ENCODE measurements around the gene NTN1. TPM values are rescaled to one million over a fixed set of nuclear protein-coding genes. Genes with fewer than 3 reads are reported as not detected.

NTN1 gene
- polyA plus RNA-seq, 1 donor: 3.3 TPM

DNA sequence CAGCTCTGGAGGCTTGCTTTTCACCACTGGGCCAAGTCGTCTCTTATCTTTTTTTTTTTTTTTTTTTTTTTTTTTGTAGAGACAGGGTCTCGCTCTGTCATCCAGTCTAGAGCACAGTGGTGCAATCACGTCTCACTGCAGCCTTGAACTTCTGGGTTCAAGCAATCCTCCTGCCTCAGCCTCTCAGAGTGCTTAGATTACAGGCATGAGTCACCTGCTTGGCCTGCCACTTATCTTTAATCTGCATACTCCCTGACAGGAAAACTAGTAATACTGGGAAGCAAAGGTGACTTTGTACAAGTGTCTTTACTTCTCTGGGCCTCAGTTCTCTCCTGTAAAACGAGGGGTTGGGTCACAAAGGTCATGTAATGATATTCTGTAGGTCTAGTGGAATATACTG is 15.0 kb downstream of the NTN1 start:
- DNase-seq: no peak

DNA sequence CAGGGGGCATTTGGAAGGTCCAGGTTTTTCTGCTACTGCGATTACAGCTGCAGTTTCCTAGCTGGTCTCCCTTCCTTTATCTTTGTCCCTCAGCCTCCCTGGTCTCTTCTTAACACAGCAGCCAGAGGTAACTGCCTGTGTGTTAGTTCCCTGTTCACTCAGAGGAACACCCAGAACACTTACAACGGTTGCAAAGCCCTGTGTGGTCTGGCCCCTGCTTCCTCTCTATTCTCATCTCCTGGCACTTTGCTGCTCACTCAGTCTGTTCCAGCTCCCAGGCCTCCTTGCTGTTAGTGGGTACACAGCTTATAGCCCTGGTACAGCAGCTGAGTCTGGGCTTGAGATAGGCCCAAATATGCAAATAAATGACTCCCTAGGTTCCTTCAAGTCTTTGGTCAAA is 16.4 kb downstream of the NTN1 start:
- no peak for DNase-seq

DNA sequence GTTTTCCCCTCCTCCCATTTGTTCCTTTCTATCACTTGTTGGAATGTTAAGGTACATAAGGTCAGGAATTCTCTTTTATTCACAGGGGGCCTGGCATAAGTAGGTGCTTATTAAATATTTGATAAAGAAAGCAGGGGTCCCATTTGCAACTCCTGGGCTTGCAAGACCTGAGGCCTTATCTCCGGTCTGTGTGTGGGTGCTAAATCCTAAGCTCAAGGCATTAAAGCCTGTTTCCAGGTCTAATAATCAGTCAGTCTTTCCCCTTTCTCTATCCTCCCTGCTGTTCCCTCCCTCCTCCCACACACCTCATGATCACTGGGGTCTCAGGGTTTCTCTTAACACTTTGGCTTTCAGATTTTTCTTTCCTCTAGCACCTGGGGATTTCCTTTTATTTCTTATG is 17.1 kb downstream of the NTN1 start:
- no peak for DNase-seq

DNA sequence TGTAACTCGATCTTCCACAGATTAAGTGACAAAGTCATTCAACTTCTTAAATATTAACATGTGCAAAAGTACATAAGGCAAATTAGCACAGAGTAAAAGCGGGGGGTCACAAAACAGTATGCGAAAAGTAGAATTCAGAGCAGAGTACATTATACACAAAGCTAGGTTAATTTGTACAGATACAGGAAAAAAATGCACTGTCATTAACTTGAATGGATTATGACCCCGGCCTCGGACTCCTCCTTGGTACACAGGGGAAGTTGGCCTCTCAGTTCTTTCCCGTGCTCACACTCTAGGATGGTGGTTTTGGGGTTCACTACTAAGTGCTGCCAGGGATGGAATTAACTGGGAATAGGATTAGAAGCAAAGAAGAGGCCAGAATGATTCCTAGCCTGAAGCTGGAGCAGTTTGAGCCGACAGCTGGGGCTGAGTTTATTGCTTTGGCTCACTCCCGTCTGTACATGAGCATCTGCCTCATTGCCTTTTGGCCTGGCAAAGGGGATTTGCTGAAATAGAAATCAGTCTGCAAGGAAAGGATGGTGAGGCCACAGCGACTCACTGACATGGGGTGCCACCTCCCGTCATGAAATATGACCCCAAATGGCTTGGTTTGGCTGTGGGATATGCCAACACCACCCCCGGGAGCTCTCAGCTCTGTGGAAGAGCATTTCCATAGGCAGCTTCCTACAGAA is 23.6 kb downstream of the NTN1 start:
- DNase-seq: no peak

DNA sequence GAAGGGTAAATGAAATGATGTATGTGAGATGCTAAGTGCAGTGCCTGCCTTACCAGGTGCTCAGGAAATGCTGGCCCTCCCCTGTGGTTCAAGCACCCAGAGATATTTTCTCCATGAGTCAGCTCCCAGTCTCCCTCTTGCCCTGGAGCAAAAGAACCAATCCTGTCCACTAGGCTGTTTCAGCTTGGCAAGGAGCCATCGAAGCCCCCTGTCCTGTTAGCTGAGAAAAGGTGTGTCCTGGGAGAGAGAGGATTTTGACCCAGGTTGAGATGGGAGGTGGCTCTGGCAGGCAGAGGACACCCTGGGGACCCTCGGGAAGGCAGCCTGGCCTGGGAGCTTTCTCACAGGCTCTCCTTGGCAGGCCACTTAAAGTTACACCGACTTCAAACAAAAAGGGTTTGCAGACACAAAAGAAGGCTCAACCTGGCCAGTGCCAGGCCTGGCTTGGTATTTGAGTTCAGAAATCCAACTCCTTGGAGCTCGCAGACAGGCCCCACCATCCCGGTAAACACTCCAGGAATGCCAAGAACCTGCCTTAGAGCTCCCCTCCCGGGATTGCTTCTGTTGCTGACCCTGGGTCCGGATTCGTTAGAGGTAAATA is 29.6 kb downstream of the NTN1 start:
- no peak for DNase-seq

DNA sequence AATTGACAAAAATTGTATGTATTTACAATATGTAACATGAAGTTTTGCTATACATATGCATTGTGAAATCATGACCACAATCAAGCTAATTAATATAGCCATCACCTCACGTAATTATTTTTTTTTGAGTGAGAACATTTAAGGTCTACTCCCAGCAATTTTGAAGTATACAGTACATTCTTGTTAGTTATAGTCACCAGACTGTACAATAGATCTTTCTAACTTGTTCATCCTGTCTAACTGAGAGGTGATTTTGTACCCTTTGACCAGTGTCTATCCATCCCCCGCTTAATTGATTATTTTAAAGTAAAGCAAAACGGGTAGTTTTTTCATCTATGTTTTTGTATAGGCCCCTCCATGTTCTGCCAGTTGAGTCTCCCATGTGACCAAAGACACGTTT is 30.3 kb downstream of the NTN1 start:
- no peak for DNase-seq

DNA sequence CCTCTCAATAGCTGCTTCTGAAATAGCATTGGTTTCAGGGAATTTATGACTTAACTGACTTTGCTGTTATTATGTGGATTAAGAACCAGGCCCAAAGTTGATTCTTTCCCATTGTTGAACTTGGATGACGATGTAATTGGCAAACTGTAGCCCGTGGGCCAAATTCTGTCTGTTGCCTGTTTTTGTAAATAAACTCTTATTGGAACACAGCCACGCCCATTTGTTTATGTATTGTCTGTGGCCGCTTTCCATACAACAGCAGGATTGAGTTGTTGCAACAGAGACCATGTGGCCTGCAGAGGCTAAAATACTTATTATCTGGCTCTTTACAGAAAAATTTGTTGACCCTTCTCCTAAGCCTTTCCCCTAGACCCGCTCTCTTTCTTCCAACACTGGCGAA is 31.6 kb downstream of the NTN1 start:
- no peak for DNase-seq

DNA sequence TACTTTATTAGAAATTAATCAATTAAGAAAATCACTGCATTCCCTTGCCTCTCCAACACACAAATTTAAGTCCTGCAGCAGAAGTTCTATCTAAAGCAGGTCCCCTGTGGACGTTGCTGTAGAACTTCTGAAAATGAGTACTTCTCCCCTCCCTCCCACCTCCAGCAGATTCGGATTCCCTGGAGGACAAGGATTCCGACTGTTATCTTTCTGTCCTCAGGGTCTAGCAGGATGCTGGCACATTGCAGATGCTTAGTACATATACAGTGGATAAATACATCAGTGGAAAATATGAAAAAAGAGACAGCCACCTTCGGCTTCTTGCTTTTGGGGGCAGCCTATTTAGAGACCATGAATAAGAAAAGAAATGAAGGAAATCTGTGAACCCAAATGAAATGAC is 32.1 kb downstream of the NTN1 start:
- DNase-seq: no peak

DNA sequence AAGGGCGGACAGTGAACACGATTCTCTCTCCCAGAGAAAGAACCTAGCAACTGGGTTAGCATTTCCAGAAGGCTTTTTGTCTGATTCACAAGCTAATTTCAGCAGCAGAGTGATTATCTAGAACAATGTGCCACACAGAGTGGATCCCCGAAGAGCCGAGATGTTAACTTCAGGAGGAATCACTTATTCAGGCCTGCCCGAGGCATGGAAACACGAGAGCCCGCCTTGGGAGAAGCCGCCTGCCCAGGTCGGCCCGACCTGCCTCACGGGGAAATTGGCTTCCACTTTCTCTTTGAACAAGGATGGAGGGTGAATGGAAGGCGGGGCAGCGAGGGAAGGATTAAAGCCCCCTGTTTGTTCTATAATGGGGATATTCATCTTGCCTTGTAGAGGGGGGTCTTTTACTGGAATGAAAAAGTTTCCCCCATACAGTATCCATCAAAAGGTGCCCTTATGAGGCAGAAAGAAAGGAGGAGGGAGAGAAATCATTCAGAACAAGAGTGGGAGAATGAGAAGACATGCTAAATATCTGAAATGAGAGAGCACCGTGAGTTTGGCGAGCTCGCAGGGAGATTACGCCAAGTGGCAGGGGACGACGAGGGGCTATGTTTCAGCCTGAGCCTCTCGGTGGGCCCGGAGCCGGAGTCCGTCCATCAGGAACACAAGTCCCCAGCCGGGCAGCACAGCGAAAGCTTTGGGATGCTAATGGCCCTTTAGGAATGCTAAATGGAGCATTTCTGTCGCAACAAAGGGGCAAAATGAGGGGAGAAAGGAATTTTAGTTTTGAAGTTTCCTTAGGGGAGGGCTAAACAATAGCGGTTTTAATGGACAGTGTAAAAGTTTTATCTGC is 33.0 kb downstream of the NTN1 start:
- DNase-seq: no peak

DNA sequence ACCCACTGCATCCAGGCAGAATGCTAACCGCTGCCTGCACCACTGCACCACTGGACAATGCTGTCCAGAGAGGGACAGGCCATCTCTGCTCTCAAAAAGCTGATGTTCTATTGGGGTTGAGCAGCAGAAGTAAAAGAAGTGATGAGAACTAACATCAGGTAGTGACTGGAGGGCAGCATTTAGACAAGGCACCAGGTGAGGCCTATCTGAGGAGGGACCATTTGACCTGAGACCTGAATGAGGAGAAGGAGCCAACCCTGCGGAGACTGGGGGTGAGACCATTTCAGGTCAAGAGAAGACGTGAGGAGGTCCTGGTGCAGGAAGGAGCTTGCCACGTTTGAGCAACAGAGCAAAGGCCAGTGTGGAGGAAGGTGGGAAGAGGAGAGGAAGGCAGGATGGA is 34.0 kb downstream of the NTN1 start:
- no peak for DNase-seq

DNA sequence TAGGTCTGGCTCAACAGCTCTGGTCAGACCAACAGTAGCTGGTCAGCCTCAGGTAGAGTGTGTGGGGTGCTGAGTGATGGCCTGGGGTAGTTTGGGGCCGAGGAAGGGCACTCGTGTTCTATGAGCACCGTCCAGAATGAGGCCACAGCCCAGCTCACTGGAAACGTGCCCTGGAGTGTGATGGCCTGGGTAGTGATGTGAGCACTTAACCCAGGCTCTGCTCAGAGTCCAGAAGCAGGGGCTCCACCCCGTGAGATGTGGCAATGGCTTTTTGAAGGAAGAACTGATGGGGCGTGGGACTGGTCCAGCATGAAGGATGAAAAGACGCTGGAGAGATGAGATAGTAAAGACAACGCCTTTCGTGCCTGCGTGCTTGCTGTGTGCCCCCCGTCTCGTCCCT is 35.3 kb downstream of the NTN1 start:
- no peak for DNase-seq

DNA sequence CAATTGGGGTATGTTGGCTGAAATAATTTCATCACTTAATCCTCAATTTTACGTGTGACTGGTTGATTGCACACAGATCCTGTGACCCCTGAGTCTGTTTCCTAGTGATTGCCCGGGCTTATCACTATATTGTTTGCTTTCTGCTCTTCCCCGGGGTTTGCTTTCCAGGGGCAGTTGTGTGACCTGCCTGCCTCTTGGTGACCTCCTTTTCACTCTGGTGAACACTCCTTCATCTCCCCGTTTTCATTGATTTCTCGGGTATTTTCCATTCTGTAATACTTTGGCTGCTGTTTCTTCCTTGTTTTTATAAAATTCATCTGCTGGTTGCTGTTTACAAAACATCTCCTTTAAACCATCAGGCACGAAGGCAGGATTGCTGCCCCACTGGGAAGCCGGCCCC is 36.0 kb downstream of the NTN1 start:
- no peak for DNase-seq

DNA sequence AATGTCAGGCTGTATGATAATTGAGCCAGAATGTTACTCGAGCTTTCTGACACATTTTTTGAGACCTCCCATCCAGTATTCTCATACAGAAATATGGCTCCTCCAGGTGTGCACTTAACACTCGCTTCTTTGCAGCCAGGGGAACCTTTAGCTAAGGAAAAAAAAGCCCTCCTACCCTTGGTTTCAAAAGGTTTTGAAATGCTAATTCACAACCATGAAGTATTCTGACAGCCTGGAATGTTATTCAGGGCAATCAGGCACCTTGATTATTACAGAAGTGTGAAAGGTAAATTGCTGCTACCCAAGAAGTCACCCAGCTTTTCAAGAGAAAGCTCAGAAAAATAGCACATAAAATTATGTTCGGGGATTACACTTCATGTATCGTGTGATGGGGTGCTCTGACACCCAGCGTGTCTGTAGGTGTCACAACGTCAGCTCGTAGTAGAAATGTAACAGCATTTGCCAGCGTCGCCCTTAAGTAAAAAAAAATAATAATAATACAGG is 41.1 kb downstream of the NTN1 start:
- DNase-seq: no peak

DNA sequence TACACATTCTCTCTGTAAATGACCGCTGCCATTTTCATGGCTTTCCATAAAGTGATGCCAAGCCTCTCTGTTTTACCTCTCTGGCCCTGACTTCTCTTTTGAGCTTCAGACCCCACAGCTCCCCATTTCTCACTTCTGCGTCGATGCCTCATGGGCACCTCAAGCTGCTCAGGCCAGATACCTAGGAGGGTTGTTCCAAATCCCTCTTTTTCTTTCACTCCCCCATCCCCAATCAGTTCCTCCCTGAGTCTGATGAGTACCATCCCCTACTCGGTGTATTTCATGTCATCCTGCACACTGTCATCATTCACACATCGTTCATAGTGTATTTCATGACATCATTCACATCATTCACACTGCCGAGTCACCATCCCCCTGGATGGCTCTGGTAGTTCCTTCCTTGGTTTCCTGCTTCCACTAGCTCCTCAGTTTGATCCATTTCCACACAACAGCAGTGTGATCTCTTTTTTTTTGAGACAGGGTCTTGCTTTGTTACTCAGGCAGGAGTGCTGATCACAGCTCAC is 43.1 kb downstream of the NTN1 start:
- no peak for DNase-seq

DNA sequence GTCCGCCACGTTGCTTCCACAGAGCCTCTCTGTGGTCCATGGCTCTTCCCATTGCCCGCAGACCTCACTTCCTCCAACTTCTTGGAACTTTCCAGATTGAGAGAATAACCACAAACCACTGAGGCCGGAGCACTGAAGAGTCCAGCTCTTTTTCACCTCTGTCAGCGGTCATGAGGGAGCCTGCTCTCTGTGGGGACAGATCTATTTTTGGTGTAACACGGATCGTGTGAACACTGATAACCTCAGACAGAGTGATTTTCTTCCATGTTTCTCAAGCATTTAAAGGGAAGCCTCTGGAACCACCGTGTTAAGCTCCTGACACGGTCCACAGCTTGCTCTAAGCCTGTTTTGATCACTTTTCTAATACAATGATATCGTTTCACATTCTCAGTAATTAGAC is 49.7 kb downstream of the NTN1 start:
- DNase-seq: no peak

DNA sequence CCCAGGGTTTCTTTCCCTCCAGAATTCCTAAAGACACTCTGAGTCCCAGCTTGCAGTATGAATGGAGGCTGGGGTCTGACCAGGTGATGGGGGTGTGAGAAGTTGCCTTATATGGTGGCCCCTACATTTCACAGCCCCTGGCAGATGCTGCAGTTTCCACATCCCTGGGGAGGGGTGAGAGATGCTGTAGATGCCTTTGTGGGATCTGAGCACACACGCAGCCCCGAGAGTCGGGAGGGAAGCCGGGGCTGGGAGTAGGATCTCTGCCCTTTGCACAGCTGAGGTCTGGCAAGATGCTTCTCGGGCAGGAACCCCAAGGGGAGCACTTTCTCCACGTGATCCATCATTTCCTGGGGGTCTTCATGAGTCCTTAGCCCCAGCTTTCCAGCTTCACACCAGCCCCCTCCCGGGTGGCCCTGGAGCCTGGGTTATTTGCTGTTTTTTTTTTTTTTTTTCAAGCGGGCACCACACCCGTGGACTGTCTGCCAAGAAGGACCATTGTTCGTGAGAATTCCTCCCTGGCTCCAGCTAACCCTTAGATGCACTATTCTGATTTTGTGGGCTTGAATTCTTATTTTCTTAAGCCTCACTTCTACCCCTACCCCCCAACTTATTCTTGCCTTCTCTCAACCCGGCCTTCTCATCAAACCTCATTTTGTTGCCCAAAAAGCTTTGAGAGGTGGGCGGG is 50.6 kb downstream of the NTN1 start:
- no peak for DNase-seq

DNA sequence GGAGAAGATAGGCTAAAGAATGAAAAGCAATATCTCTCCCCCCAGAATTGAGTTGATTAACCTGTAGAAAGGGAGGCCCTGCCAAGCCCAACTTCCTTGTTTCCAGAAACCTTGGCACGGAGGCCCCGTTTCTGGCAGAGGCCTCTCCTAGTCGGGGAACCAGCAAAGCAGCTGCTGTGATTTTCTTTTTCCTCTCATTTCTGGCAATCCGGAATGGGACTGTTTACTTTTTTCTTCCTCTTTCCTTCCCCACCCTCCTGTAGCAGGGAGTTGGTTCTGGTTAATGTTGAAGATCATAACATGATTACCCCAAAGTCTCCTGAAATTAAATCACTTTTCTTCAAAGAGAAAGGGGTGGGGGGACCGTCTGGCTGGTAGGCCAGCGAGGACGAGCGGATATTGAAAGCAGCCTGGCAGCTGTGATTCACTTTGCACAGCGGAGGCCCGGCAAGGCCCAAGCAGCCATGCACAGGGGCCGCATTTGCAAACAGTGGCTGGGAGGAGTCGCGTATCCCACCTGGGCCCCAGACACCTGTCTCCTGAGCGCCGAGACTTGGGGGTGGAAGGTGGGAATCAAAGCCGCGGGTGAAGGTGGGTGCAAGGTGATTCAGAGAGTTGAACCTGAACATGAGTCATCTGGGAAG is 51.5 kb downstream of the NTN1 start:
- DNase-seq: no peak

DNA sequence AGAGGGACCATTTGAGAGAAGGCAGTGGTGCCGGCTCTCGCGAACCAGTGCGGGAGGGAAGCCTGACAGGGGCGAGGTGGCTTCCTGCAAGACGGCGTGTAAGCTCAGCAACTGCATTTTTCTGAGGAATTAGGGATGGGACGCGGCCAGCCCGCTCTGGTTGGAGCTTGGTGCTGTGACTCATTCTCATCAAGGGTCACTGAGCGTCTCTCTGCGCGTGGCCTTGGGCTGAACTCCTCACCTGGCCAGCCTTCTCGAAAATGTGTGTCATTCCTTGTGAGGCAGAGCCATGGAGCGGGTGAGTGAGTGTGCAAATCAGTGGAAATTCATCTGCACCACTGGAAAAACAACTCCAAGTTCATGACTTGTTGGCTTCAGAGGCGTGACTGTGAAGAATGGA is 52.8 kb downstream of the NTN1 start:
- DNase-seq: no peak

DNA sequence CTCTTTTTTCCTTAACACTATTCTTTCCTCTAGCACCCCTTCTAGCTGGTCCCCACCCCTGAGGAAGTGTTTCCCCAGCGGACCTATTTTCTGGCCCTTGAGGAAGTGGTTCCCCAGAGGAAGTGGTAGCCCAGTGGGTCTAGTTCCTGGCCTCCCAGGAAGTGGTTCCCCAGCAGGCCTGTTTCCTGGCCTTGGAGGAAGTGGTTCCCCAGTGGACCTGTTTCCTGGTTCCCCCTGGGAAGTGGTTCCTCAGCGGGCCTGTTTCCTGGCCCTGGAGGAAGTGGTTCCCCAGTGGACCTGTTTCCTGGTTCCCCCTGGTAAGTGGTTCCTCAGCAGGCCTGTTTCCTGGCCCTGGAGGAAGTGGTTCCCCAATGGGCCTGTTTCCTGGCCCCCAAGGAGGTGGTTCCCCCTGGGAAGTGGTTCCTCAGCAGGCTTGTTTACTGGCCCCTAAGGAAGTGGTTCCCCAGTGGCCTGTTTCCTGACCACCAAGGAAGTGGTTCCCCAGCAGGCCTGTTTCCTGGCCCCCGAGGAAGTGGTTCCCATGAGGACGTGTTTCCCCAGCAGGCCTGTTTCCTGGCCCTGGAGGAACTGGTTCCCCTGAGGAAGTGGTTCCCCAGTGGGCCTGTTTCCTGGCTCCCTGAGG is 58.3 kb downstream of the NTN1 start:
- DNase-seq: no peak

DNA sequence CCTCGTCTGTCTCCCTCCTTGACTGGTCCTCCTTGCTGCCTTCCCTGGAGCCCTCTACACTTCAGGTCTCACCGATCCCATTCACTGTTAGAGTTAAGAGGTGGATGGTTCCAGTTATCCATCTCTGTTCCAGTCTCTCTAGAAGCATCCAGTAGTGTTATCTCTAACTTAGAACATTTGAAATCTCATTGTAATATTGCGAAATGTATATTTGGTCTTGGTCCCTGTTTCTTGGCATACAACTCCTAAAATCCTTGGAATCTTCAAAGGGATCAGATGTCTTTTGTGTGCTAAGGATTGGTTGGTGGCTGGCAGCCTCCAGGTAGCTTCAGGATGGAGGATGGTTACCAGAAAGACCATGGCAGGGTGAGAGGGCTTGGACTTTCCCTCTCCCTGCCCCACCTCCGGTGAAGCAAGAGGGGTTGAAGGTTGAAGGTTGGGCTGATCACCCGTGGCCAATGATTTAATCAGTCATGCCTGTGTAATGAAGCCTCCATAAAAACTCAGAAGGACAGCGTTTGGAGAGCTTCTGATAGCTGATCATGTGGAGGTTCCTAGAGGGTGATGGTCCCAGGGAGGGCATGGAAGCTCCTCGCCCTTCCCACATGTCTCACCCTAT is 59.1 kb downstream of the NTN1 start:
- no peak for DNase-seq

DNA sequence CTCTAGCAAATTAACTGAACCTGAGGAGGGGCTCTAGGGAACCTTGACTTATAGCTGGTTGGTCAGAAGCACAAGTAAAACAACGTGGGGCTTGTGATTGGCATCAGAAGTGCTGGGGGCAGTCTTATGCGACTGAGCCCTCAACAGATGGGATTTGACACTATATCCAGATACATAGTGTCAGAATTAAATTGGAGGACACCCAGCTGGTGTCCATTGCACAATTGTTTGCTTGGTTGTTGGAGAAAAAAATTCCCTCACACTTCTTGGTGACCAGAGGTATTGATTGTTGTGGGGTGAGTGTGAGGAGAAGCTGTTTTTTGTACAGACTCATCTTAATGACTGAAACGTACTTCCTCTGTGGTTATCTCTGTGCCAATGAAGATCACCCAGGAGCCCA is 59.7 kb downstream of the NTN1 start:
- no peak for DNase-seq
